GM12878 (cell line): ENCODE measurements around the gene NT5M. TPM values are rescaled to one million over a fixed set of nuclear protein-coding genes. Genes with fewer than 3 reads are reported as not detected.

Source experiments
- ATAC-seq: fragments of 200-7000 bp; cut with Tn5 transposase; 3 replicates; pipeline ENCODE4 v1.9.1; 2020; ENCODE audit warnings: mild to moderate bottlenecking, moderate library complexity
- BruUV-seq: library from RNA; stranded (reverse); fragments of 400-500 nt; replicated peaks from 2 replicates; lab custom pipeline; 2021; lab: Mats Ljungman, UMichigan
- CTCF ChIA-PET: fragments of 300-600 bp; sonication (Branson Sonifier 250); formaldehyde crosslinking; extraction: SDS; loops from one replicate; lab custom pipeline; 2021; ENCODE audit warnings: inconsistent platforms; lab: Yijun Ruan, JAX
- POLR2A ChIA-PET: fragments of 350-600 bp; formaldehyde crosslinking; extraction: SDS; loops from one replicate; lab custom pipeline; 2021; ENCODE audit warnings: inconsistent platforms; lab: Charles Lee
- RAD21 ChIA-PET: fragments of 300-600 bp; sonication (Branson Sonifier 250); formaldehyde crosslinking; loops from one replicate; lab custom pipeline; 2023; ENCODE audit warnings: antibody characterized with exemption; ENCODE audit not compliant: unreplicated experiment; lab: Charles Lee
- SMC1A ChIA-PET: fragments of 300-600 bp; sonication (Branson Sonifier 250); formaldehyde crosslinking; loops from one replicate; lab custom pipeline; 2023; ENCODE audit not compliant: unreplicated experiment, uncharacterized antibody; lab: Charles Lee
- DNase-seq: peaks from one replicate; pipeline ENCODE4 v3.0.0-alpha.2; 2011; ENCODE audit warnings: low read depth, low spot score
- FAIRE-seq: peaks from 3 replicates; lab custom pipeline; 2011; peaks lifted over from hg19 to GRCh38; lab: Jason Lieb, UNC
- H2AFZ ChIP-seq: 2 replicates; pipeline ENCODE4 v1.6.0; 2011; ENCODE audit warnings: low read depth, low read length, control low read depth; ENCODE audit not compliant: control insufficient read depth
- H3K27ac ChIP-seq: 2 replicates; pipeline ENCODE4 v1.5.1; 2011; ENCODE audit warnings: control low read depth; ENCODE audit not compliant: control insufficient read depth, insufficient read depth
- H3K27me3 ChIP-seq, 2 experiments: replicated peaks in 1 of 2; 2 replicates each; pipeline versions ENCODE4 v1.6.0 to v1.6.1; 2011; ENCODE audit warnings: low read length in 1 of 2; ENCODE audit not compliant: control insufficient read depth in 2 of 2, insufficient read depth in 2 of 2
- H3K36me3 ChIP-seq, 2 experiments: 2 replicates each; pipeline ENCODE4 v1.5.1; 2011; ENCODE audit warnings: low read length in 1 of 2; ENCODE audit not compliant: control insufficient read depth in 2 of 2, insufficient read depth in 2 of 2
- H3K4me1 ChIP-seq: 2 replicates; pipeline ENCODE4 v1.6.1; 2011; ENCODE audit warnings: mild to moderate bottlenecking, low read length, moderate library complexity, mixed read lengths; ENCODE audit not compliant: control insufficient read depth, insufficient read depth
- H3K4me2 ChIP-seq: 2 replicates; pipeline ENCODE4 v1.6.0; 2011; ENCODE audit warnings: control low read depth; ENCODE audit not compliant: control insufficient read depth, insufficient read depth
- H3K4me3 ChIP-seq: fragments of 200-600 bp; sonication (generic); 2 replicates; pipeline ENCODE4 v1.5.1; 2016
- H3K79me2 ChIP-seq: 2 replicates; pipeline ENCODE4 v1.6.0; 2011; ENCODE audit warnings: low read length; ENCODE audit not compliant: control insufficient read depth, insufficient read depth
- H3K9ac ChIP-seq: 2 replicates; pipeline ENCODE4 v1.8.0; 2011; ENCODE audit warnings: low read length, control low read depth, mixed read lengths; ENCODE audit not compliant: control insufficient read depth, insufficient read depth
- H3K9me3 ChIP-seq: replicated peaks from 3 replicates; pipeline ENCODE4 v1.5.1; 2011; ENCODE audit warnings: mild to moderate bottlenecking, low read length; ENCODE audit not compliant: control insufficient read depth, insufficient read depth
- H4K20me1 ChIP-seq: 2 replicates; pipeline ENCODE4 v1.6.0; 2011; ENCODE audit not compliant: control insufficient read depth, insufficient read depth
- BCL11A ChIP-seq: IDR thresholded peaks from 2 replicates; pipeline ENCODE4 v1.6.1; 2011; ENCODE audit warnings: low read depth, low read length
- BHLHE40 ChIP-seq, 2 experiments: fragments of 450-650 bp in 1 of 2; IDR thresholded peaks; 2 replicates each; pipeline ENCODE4 v1.6.1; 2011 to 2017; ENCODE audit warnings: low read depth in 2 of 2, borderline replicate concordance in 1 of 2, improper control_type of control experiment in 1 of 2, low read length in 1 of 2, mild to moderate bottlenecking in 1 of 2
- EED ChIP-seq: sonication (generic); IDR thresholded peaks from 2 replicates; pipeline ENCODE4 v1.6.1; 2016; ENCODE audit warnings: antibody characterized with exemption, low read depth
- HDGF ChIP-seq: fragments of 450-650 bp; IDR thresholded peaks from 2 replicates; pipeline ENCODE4 v1.6.1; 2016; ENCODE audit warnings: antibody characterized with exemption
- YY1 ChIP-seq: IDR thresholded peaks from 2 replicates; pipeline ENCODE4 v1.6.1; 2011; ENCODE audit warnings: low read depth, mild to moderate bottlenecking, low read length
- WGBS: methylation state at CpG from one replicate; pipeline ENCODE4 v1.1.6; 2016; ENCODE audit warnings: low lambda C conversion rate; ENCODE audit not compliant: insufficient replicate concordance, insufficient coverage; ENCODE audit errors: missing lambda C conversion rate; 5-methylcytosine and 5-hydroxymethylcytosine counted together
- in situ Hi-C: fragments of 300-500 bp; cut with MboI; formaldehyde crosslinking; loops from 9 replicates; pipeline ENCODE4 v1.14.3; 2018; ENCODE audit warnings: mixed read lengths
- intact Hi-C: fragments of 100-400 bp; cut with micrococcal nuclease; formaldehyde crosslinking; loops from one replicate; pipeline ENCODE4 v1.14.2; 2022; ENCODE audit not compliant: unreplicated experiment
- polyA plus RNA-seq, 11 experiments: library from polyadenylated mRNA; depleted of rRNA in 4 of 11; unstranded in 6 of 11; stranded (reverse) in 5 of 11; fragments of >200 nt; fragmentation: Nextera tagmentation in 4 of 11; fragmentation: Illumina TruSeq in 1 of 11; extraction: Ambion mirVana in 4 of 11; extraction: Trizol in 1 of 11; gene quantifications; 1 replicate in 1 of 11; 2 replicates in 10 of 11; pipeline versions ENCODE4 v1.2.1 to v1.2.3, GENCODE V29; 2011 to 2016; ENCODE audit warnings: inconsistent platforms in 2 of 11, missing spikeins in 2 of 11, low read depth in 1 of 11
- total RNA-seq, 4 experiments: library from RNA; depleted of rRNA in 3 of 4; stranded (reverse); fragments of >200 nt in 3 of 4; fragmentation: Illumina TruSeq in 1 of 4; extraction: Trizol in 1 of 4; gene quantifications; 2 replicates each; pipeline versions ENCODE4 v1.2.1 to v1.2.3, GENCODE V29; 2013 to 2021
- TF ChIP-seq, protein P1 (sequence below): IDR thresholded peaks from 2 replicates; pipeline ENCODE4 v1.6.1; 2011; ENCODE audit warnings: mild to moderate bottlenecking, low read depth, low read length, moderate library complexity; ENCODE audit not compliant: insufficient replicate concordance
- TF ChIP-seq, protein P2 (sequence below): IDR thresholded peaks from 2 replicates; pipeline ENCODE4 v1.6.1; 2012; ENCODE audit warnings: mild to moderate bottlenecking, low read depth, low read length

Gene NT5M
- total and polyA plus RNA-seq, 10 of the 15 experiments (the other 5 are each of a cell fraction or from before 2014, with no cell fraction given) = 0.18 to 14.1 (median 2.9) TPM

- in situ Hi-C loops (no loop called here), intact Hi-C loops (no loop called here)
- ChIA-PET RAD21 (no interaction called here), SMC1A (no interaction called here), CTCF (no interaction called here), POLR2A (interaction anchor here (0.7 kb wide), 1 partner anchor 12 kb away, joined by 13 read pairs; no protein-coding TSS in a partner anchor)
- ATAC-seq (no peak), FAIRE-seq (no peak), DNase-seq (no peak)
- Histone ChIP-seq H3K9ac (no peak overlapping the region), H3K79me2 (no peaks in the 10 kb centered on the region), H3K4me1 (no peaks in the 10 kb centered on the region; the same call in 1 of the 2 replicates), H3K9me3 (no peaks in the 10 kb centered on the region), H3K36me3 (no peaks in the 10 kb centered on the region), H3K27me3 (no peaks in the 10 kb centered on the region; a peak in 1 of 4 replicates), H3K4me3 (no peak overlapping the region), H3K27ac (no peak overlapping the region), H2AFZ (no peak overlapping the region), H4K20me1 (no peaks in the 10 kb centered on the region), H3K4me2 (no peak overlapping the region)
- BruUV-seq = no TSS peak
- 30% methylated on average over 3 of the region's 5 CpGs for WGBS
- TF ChIP-seq EED (no peak), HDGF (no peak), YY1 (no peak), BCL11A (no peak), BHLHE40 (IDR thresholded peaks at IDR 0.05; ENCODE audit: borderline replicate concordance in 1 of 2, low read depth in 2 of 2, low read length in 1 of 2) (no peak)
- TF ChIP-seq, protein P1, sequence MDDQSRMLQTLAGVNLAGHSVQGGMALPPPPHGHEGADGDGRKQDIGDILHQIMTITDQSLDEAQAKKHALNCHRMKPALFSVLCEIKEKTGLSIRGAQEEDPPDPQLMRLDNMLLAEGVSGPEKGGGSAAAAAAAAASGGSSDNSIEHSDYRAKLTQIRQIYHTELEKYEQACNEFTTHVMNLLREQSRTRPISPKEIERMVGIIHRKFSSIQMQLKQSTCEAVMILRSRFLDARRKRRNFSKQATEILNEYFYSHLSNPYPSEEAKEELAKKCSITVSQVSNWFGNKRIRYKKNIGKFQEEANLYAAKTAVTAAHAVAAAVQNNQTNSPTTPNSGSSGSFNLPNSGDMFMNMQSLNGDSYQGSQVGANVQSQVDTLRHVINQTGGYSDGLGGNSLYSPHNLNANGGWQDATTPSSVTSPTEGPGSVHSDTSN = no peak
- TF ChIP-seq, protein P2, sequence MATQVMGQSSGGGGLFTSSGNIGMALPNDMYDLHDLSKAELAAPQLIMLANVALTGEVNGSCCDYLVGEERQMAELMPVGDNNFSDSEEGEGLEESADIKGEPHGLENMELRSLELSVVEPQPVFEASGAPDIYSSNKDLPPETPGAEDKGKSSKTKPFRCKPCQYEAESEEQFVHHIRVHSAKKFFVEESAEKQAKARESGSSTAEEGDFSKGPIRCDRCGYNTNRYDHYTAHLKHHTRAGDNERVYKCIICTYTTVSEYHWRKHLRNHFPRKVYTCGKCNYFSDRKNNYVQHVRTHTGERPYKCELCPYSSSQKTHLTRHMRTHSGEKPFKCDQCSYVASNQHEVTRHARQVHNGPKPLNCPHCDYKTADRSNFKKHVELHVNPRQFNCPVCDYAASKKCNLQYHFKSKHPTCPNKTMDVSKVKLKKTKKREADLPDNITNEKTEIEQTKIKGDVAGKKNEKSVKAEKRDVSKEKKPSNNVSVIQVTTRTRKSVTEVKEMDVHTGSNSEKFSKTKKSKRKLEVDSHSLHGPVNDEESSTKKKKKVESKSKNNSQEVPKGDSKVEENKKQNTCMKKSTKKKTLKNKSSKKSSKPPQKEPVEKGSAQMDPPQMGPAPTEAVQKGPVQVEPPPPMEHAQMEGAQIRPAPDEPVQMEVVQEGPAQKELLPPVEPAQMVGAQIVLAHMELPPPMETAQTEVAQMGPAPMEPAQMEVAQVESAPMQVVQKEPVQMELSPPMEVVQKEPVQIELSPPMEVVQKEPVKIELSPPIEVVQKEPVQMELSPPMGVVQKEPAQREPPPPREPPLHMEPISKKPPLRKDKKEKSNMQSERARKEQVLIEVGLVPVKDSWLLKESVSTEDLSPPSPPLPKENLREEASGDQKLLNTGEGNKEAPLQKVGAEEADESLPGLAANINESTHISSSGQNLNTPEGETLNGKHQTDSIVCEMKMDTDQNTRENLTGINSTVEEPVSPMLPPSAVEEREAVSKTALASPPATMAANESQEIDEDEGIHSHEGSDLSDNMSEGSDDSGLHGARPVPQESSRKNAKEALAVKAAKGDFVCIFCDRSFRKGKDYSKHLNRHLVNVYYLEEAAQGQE = no peak
These were observed 58.3 kb downstream of the NT5M start for GRCh38 chr17:17361543-17361866.
